Psoas muscle (tissue), 8 donors: Measurements from ENCODE around the gene FOXD4L1. TPM values are rescaled to one million over a fixed set of nuclear protein-coding genes. Genes with fewer than 3 reads are reported as not detected.
"Not testable (repeated sequence)": the region's sequence is repeated elsewhere in the genome, so short reads cannot be mapped to it uniquely, and the experiment has no call there.

Experiments used
- ATAC-seq, 4 donors: fragments of 200-7000 bp; cut with Tn5 transposase; one replicate each; pipeline ENCODE4 v1.9.1; 2020; ENCODE audit warnings: moderate library complexity in 3 of 4, mild to moderate bottlenecking in 2 of 4
- DNase-seq, 2 donors: peaks; one replicate each; pipeline ENCODE4 v3.0.0-alpha.2; 2020
- H3K27ac ChIP-seq: fragments of 200-600 bp; one replicate; pipeline ENCODE4 v1.8.0; 2022
- H3K27me3 ChIP-seq, 3 donors: fragments of 200-600 bp in 1 of 3; one replicate each; pipeline versions ENCODE4 v1.6.1 to v1.8.0; 2013 to 2022; ENCODE audit warnings: low read length in 2 of 3, mild to moderate bottlenecking in 2 of 3, moderate library complexity in 1 of 3; ENCODE audit not compliant: insufficient read depth in 3 of 3
- H3K36me3 ChIP-seq, 2 donors: fragments of 200-600 bp in 1 of 2; one replicate each; pipeline versions ENCODE4 v1.6.1 to v1.8.0; 2013 to 2022; ENCODE audit warnings: low read depth in 1 of 2, mild to moderate bottlenecking in 1 of 2, moderate library complexity in 1 of 2; ENCODE audit not compliant: insufficient read depth in 1 of 2
- H3K4me1 ChIP-seq: fragments of 200-600 bp; one replicate; pipeline ENCODE4 v1.8.0; 2022
- H3K4me3 ChIP-seq: fragments of 200-600 bp; one replicate; pipeline ENCODE4 v1.8.0; 2022; ENCODE audit warnings: mild to moderate bottlenecking
- H3K9me3 ChIP-seq: fragments of 200-600 bp; one replicate; pipeline ENCODE4 v1.8.0; 2022
- WGBS, 3 donors: extraction: QIAGEN DNeasy Blood & Tissue Kit; methylation state at CpG; one replicate each; pipeline versions ENCODE4 v1.1.6 to v1.1.7; 2013; 5-methylcytosine and 5-hydroxymethylcytosine counted together
- intact Hi-C, 2 donors: fragments of 100-400 bp; cut with DNase I; formaldehyde crosslinking; loops; one replicate each; pipeline versions ENCODE4 v1.11.0 to v1.14.2; 2022
- polyA plus RNA-seq, 3 donors: library from polyadenylated mRNA; stranded (reverse); fragments of 200-250 nt; gene quantifications; one replicate each; pipeline ENCODE4 v1.2.3, GENCODE V29; 2013
- total RNA-seq, 4 donors: library from RNA; stranded (reverse); fragmentation: NEBNext Ultra II Directional in 2 of 4; extraction: Animal tissue kit (Norgen Biotek cat#: 25700) in 2 of 4; gene quantifications; one replicate each; pipeline versions ENCODE4 v1.2.1 to v1.2.4, GENCODE V29; 2021 to 2023
- donor health status: healthy with polysubstance abuse.
- donor health status: DM: no; HTN: no; CAD: no; lungs with moderate emphysema.
- donor health status: Bipolar disorder and iron deficiency.
- donor health status: healthy.
- donor health status: DM: yes; HTN: yes; CAD: no.
- donor health status: DM: no; HTN: no; CAD: no.
- donor health status: DM: no; HTN: no; CAD: no.
- donor health status: DM: yes; HTN: yes; CAD: no.

The FOXD4L1 gene
- total and polyA plus RNA-seq, 7 donors = 0.14 to 0.21 (median 0.17) TPM; not detected in 1

DNA sequence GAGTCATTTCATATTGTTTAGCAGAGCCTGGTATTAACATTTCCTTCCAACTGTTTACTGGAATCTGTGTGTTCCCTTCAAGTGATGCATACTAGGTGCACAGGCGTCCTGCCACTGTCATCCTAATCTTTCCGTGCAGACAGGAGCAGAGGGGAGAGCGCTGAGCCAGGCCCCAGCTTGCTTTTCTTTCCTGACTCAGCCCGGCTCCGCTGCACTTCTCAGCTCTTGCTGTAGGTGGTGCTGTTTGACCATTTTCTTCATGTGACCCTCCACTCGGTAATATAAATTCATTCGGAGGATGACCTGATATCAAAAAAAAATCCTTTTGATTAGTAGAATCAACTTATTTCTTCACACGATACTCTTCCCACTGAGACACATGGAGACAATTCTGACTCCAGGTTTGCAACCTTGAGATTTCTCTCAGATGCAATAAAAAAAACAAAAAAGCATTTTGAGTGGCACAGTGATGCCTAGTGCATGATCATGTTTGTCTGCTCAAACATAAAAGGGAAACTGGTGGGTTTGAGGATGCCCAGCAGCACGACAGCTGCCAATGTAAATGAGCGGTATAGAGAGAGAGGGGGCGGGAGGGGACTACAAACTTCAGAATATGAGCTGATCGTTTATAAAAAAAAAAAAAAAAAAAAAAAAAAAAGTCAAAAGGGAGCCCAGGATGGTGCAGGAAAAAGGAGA, 29.0 kb downstream of the FOXD4L1 start:
- DNase-seq, H3K4me1 ChIP-seq, H3K27me3 ChIP-seq, H3K4me3 ChIP-seq, intact Hi-C loops, H3K36me3 ChIP-seq, H3K27ac ChIP-seq, H3K9me3 ChIP-seq: not testable (repeated sequence)
- 10 to 21% (median 20%) methylated on average over 4 to 6 of the region's 12 CpGs for WGBS, 3 donors
- ATAC-seq = peak; percentile 86 to 99 (median 93)

GRCh38 chr2:113528126-113528525, 29.7 kb downstream of the FOXD4L1 start:
- ATAC-seq, DNase-seq, H3K36me3 ChIP-seq, intact Hi-C loops, H3K4me1 ChIP-seq, H3K27me3 ChIP-seq, H3K4me3 ChIP-seq, H3K9me3 ChIP-seq, H3K27ac ChIP-seq: not testable (repeated sequence)
- 54 to 58% (median 58%) methylated on average over 3 to 4 of the region's 5 CpGs for WGBS, 3 donors

DNA sequence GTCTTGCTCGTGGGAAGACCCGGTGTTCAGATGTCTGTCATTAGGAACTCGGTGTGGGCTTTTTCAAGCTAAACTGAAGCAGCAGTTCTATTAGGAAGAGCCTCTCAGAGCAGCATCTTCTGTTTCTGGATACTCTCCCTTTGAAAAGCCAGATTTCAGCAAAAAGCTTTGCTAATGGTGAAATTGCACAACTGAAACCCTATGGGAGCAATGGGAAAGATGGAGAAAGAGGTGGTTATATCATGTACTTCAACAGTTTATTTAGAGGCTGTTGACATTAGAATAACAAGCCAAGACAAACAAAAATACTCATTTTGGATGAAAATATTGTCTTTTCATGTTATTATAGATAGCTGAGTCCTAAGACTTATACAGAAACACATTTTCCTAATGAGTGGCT, 30.4 kb downstream of the FOXD4L1 start:
- ATAC-seq, H3K4me1 ChIP-seq, H3K36me3 ChIP-seq, H3K9me3 ChIP-seq, H3K4me3 ChIP-seq, intact Hi-C loops, H3K27ac ChIP-seq, DNase-seq, H3K27me3 ChIP-seq: not testable (repeated sequence)
- WGBS, 3 donors = 30 to 51% (median 48%) methylated on average over 2 to 3 of the region's 3 CpGs

GRCh38 chr2:113532991-113533390, 34.5 kb downstream of the FOXD4L1 start:
- DNase-seq, ATAC-seq, H3K9me3 ChIP-seq, H3K4me3 ChIP-seq, H3K27me3 ChIP-seq, H3K27ac ChIP-seq, H3K36me3 ChIP-seq, H3K4me1 ChIP-seq, intact Hi-C loops: not testable (repeated sequence)
- WGBS, 3 donors = 80 to 100% (median 100%) methylated on average over 1 of the region's 4 CpGs

DNA sequence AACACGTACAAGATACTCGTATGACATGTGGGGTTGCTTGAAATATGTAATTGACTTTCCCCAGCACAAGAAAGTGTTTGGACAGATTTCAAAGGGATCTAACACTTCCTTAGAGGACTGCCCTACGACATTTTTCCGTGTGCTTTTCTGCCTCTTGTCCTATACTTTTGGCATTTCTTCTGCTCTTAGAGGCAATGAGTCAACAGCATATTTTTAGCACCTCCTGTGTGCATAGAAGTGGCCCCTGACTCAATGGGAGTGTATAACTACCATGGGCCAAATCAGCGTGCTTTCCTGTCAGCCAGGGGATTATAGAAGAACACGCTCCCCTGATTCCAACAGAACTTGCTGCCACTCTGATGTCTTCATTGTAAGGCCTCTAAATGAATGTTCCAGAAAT, 38.1 kb downstream of the FOXD4L1 start:
- DNase-seq, H3K27me3 ChIP-seq, H3K27ac ChIP-seq, H3K9me3 ChIP-seq, H3K36me3 ChIP-seq, H3K4me3 ChIP-seq, intact Hi-C loops, H3K4me1 ChIP-seq: not testable (repeated sequence)
- peak in 3 of 4 donors; percentile 47 to 55 (median 52) for ATAC-seq
- 46 to 69% (median 68%) methylated on average over 6 of the region's 6 CpGs for WGBS, 3 donors

DNA sequence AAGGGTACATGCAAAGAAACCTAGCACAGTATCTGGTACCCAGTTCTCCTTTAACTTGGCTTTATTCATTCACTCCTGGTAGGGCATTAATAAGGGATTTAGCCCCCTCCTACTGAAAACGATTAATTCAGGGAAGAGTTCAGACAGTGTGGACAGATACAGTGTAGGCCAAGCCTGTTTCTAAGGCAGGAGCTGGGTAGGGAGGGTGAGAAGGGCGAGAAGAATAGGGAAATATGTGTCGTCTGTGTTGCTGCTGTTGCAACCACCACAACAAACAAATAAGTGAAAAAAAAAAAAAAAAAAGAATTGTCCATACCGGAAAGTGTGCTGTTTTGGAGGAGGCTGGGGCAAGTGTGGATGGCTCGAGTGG, 42.4 kb downstream of the FOXD4L1 start:
- WGBS, 3 donors = 8 to 21% (median 13%) methylated on average over 3 to 5 of the region's 5 CpGs
- H3K36me3 ChIP-seq, DNase-seq, H3K4me1 ChIP-seq, H3K27me3 ChIP-seq, H3K27ac ChIP-seq, intact Hi-C loops, H3K9me3 ChIP-seq: not testable (repeated sequence)
- peak overlapping the region; percentile 81 for H3K4me3 ChIP-seq
- peak; percentile 7 to 35 (median 21) for ATAC-seq

GRCh38 chr2:113541204-113541975, 42.9 kb downstream of the FOXD4L1 start:
- H3K4me1 ChIP-seq, H3K36me3 ChIP-seq, intact Hi-C loops, H3K9me3 ChIP-seq, H3K27me3 ChIP-seq: not testable (repeated sequence)
- peak; percentile 37 to 60 for DNase-seq
- peak; percentile 63 to 83 (median 65) for ATAC-seq
- H3K27ac ChIP-seq = peak overlapping the region; percentile 74
- WGBS, 3 donors = 0 to 4% (median 0%) methylated on average over 47 to 71 of the region's 71 CpGs
- peak overlapping the region; percentile 81 for H3K4me3 ChIP-seq

GRCh38 chr2:113541976-113542485, 43.6 kb downstream of the FOXD4L1 start:
- peak overlapping the region; percentile 81 for H3K4me3 ChIP-seq
- H3K36me3 ChIP-seq, H3K27me3 ChIP-seq, H3K9me3 ChIP-seq, intact Hi-C loops, H3K4me1 ChIP-seq: not testable (repeated sequence)
- H3K27ac ChIP-seq = peak overlapping the region; percentile 74
- 0% methylated on average over 18 to 64 of the region's 64 CpGs for WGBS, 3 donors
- peak; percentile 41 to 66 (median 57) for ATAC-seq
- peak; percentile 14 to 41 for DNase-seq

- H3K27ac ChIP-seq, intact Hi-C loops, H3K27me3 ChIP-seq, H3K9me3 ChIP-seq, H3K36me3 ChIP-seq, DNase-seq, H3K4me1 ChIP-seq: not testable (repeated sequence)
- ATAC-seq = peak in 1 of 4 donors; percentile 12
- peak overlapping the region; percentile 81 for H3K4me3 ChIP-seq
- 14 to 71% (median 38%) methylated on average over 2 to 9 of the region's 9 CpGs for WGBS, 3 donors
Observed at GRCh38 chr2:113542529-113542928, 44.1 kb downstream of the FOXD4L1 start.
